ENCODE data around the gene RARB. TPM values are rescaled to one million over a fixed set of nuclear protein-coding genes. Genes with fewer than 3 reads are reported as not detected.

RARB gene
- total RNA-seq, 2 donors from 2014 or later: not detected

DNA sequence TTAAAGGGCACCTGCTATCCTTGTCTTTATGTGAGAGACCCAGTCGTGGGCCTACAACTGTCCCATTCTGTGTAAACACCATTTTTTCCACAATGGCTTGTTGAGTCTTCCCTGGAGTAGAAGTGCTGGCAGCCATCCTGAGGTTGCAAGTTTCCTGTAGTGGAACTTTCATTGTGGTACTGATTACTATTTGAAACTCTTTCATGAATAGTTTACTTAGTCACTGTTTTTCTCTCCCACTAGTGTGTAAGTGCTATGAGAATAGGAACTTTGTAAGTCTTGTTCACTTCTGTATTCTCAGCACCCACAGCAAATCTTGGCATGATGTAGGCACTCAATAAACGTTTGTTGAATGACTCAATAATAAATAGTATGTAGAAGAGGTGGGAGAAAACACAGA, 48.6 kb downstream of the RARB start:
- Mint-ChIP-seq H3K27ac (no peak overlapping the region), H3K36me3 (no peaks in the 10 kb centered on the region), H3K9me3 (no peaks in the 10 kb centered on the region)
- no peak for DNase-seq (ENCODE audit: low spot score in 2 of 2)
- ATAC-seq: no peak

DNA sequence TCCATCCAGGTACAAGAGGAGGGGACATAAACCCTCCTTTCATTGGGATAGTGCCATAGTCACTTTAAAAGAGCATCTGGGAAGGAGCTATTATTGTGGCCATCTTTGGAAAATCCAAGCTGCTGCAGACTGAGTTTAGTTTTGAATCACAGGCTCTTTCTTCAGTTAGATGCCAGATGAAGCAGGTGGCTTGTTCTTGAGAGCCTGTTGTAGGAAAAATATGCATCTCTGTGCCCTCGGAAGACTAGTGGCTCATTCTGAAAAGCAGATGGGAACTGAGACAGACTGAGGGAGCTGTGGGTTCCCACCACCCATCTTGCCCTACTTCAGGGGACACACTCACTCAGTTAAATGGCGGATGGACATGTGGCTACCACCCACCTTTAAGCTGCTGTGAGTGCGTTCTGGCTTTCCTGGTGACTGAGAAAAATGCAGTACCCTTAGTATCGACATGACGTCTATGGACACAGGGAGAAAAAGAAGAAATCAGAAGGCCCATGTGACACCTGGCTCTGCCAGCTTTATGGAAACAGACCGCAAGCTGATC, 50.2 kb downstream of the RARB start:
- Mint-ChIP-seq H3K27ac (no peak overlapping the region), H3K36me3 (no peaks in the 10 kb centered on the region), H3K9me3 (no peaks in the 10 kb centered on the region)
- no peak for ATAC-seq
- no peak for DNase-seq (ENCODE audit: low spot score in 2 of 2)

DNA sequence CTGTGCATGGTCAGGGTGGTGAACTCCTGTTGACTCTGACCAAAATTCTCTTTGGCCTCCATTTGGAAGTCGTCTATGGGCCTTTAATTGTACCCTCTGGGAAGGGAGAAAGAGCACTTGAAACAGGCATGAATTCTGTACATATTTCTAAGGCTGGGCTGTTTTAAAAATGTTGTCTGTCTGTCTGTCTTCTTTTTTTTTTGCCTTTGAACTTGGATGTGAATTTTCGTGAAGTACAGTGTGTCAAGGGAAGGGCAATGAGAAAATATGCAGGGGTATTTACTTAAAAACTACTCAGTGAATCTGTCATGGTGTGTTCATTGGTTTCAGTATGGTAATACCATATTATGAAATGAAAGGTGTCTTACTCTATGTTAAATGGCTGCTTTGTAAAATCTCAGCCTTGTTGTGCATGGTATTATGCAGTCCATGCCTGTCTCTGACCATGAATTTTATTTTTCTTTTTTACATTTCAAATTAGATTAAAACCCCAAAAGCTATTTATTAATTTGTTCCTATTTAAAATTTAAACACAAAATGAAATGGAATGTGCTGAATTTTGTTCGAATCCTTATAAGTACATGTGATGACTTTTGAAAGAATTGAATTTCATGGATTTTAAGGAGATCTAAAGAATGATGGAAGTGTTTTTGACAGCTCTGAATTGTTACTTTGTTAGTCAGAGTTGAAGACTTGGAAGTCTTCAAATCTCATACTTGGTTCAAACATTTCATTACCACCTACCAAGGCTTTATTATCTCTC, 51.1 kb downstream of the RARB start:
- no peaks in the 10 kb centered on the region for H3K36me3 Mint-ChIP-seq
- H3K27ac Mint-ChIP-seq: no peak overlapping the region
- no peaks in the 10 kb centered on the region for H3K9me3 Mint-ChIP-seq
- no peak for ATAC-seq
- DNase-seq (ENCODE audit: low spot score in 2 of 2): no peak

DNA sequence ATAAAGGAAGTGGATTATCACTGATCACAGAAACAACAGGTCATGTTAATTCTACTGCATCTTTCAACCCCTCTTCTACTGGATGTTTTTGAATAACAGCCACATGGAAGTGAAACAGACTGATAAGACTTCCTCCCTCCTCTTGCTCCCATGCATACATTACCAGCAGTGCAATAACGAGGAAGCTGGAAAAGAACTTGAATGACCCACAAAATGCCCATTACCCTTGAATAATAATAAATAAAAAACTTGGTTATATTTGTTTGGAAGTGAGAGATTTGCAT, 51.6 kb downstream of the RARB start:
- ATAC-seq (no peak), DNase-seq (ENCODE audit: low spot score in 2 of 2) (no peak)
- Mint-ChIP-seq H3K27ac (no peak overlapping the region), H3K36me3 (no peaks in the 10 kb centered on the region), H3K9me3 (no peaks in the 10 kb centered on the region)

DNA sequence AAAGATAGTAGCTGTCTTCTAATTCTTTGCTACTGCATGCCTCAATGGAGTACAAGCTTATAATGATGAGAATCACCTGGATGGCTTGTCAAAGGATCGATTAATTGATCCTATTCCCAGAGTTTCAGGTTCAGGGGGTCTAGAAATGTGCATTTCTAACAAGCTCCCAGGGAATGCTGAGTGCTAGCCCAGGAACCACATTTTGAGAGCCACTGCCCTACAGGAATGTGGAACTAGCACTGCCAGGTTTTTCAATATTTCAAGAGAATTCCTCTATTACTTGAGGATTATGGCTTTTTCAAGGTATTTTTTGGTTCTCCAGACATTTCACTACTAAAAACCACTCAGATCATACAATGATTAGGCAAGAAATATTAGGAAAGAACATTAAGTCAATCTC, 52.7 kb downstream of the RARB start:
- no peak for ATAC-seq
- H3K9me3 Mint-ChIP-seq: no peaks in the 10 kb centered on the region
- DNase-seq (ENCODE audit: low spot score in 2 of 2): no peak
- no peaks in the 10 kb centered on the region for H3K36me3 Mint-ChIP-seq
- H3K27ac Mint-ChIP-seq: no peak overlapping the region

DNA sequence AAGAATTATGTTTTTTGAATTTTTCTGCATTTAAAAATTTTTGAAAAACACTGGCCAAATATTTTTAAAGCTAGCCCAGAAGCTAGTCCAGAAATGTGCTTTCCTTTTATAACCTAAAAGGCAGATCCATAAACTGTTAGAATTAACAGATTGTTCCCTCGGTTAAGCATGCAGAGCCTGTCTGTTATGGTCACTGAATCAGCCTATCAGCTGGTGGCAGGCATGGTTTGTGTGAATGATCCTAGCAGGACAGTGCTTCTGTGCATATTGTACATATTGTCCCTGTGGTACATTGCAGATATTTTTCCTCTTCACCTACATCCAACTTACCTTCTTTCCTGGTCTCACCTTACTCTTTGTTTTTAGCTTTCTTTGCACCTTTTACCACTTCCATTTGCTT, 53.3 kb downstream of the RARB start:
- H3K36me3 Mint-ChIP-seq: no peaks in the 10 kb centered on the region
- ATAC-seq (no peak), DNase-seq (ENCODE audit: low spot score in 2 of 2) (no peak)
- no peaks in the 10 kb centered on the region for H3K9me3 Mint-ChIP-seq
- H3K27ac Mint-ChIP-seq: no peak overlapping the region

DNA sequence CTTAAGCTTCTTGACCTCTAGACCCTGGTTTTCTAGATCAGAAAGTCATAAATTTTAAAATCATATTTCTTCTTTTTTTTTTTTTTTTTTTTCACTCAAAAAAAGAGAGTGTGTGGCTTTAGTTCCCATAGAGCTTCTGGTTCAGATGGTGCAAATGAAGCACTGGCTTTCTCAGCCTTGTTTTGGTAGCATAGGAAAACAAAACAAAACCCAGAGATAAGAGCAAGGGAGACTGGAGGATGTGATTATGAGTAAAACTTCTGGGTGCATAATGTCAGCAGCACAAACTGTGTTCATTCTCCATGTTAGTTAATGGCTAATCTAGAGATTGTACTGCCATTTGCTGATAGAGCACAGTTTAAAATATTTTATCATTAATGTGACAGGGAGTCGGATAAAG, 55.4 kb downstream of the RARB start:
- Mint-ChIP-seq H3K27ac (no peak overlapping the region), H3K9me3 (no peaks in the 10 kb centered on the region), H3K36me3 (no peaks in the 10 kb centered on the region)
- DNase-seq (ENCODE audit: low spot score in 2 of 2): no peak
- no peak for ATAC-seq

DNA sequence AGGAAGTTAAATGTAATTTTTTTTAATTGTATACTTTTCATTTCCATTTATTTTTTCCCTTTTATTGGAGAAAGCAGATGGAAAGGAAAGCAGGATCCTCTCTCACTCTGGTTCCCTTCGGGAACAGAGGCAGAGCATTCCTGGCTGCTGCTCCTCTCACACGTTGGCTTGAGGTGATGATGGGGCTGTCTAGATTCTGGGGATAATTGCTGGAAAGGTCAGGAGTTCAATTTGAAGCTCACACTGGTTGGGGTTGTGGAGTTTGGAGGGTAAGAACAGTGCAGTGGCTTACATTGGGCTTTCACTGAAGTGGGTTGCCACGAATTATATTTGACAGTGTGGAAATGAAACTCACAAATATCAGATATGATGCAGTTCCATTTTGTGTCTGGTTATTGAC, 57.6 kb downstream of the RARB start:
- Mint-ChIP-seq H3K36me3 (no peaks in the 10 kb centered on the region), H3K9me3 (no peaks in the 10 kb centered on the region), H3K27ac (no peak overlapping the region)
- ATAC-seq: no peak
- DNase-seq (ENCODE audit: low spot score in 2 of 2): no peak

DNA sequence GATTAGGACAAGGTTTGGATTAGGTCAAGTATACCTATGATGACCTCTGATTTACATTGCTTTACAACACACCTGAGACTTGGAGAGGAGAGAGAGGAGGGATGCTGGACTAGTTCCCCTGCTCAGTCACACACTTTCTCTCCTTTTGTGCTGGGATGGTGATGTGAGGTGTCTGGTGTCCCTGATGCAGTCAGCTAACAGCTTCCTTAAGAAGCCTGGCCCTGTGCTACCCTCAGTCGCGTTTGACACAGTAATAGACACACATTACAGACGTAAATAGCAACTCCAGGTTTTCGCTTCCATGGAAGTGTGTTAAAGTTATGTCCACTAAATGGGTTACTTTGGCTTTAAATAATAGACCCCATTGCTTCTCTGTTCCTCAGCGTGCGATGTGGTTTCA, 58.9 kb downstream of the RARB start:
- no peak for DNase-seq (ENCODE audit: low spot score in 2 of 2)
- ATAC-seq: no peak
- Mint-ChIP-seq H3K27ac (no peak overlapping the region), H3K9me3 (no peaks in the 10 kb centered on the region), H3K36me3 (no peaks in the 10 kb centered on the region)

DNA sequence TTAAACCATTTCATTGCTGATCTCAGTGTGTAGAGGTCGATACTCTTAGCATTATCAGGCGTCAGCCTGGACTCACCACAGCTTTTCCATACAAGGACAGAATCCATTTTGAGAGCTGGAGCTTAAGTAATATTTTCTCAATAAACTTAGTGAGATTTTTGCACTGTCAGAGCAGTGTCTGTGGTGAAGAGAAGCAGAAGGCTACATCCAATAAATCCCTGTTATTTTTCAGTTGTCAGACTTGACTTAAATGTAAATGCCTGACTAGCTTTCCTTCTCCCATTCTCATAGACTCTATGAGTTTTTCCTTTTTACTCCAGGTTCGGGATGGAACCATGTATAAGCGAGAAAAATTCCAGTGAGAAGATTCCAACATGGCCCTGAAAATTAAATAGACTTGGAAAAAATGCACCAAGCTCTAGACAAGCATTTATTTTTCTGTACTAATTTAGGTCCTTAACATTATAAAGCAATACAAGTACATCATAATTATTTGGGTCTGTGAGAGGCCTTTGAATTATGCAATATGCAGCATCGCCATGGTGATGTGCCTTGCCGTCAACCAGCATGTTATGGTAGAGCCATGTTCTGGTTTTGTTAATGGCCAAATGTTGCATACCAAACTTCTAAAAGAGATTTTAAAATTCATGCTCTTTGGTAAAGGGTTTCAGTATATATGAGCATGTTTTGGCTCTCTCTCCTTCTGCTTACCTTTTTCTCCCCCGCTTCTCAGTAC, 62.0 kb downstream of the RARB start:
- peaks cover 16 to 21% of the 10 kb centered on the region in 2 donors for H3K9me3 Mint-ChIP-seq
- ATAC-seq: no peak

DNA sequence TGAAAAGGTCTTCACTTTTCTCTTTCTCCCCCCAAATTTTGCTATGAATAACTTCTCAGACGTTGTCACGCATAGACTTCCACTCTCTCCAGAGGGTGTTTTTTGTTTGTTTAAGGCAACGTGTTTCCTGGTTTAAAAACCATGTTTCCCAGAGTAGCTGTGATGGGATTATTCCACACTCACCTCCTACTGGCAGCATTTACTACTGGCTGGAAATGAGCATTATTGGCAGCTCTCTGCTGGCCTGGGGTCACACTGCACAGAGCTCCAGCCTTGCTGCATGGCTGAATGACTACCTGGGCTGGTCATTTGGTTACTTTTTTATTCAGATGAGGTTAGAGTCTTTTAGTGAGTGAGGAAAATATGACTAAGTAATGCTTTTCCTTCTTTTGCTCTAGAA, 65.2 kb downstream of the RARB start:
- peaks cover 11 to 28% of the 10 kb centered on the region in 2 donors for H3K36me3 Mint-ChIP-seq
- ATAC-seq (no peak), DNase-seq (ENCODE audit: low spot score in 2 of 2) (no peak)
- H3K9me3 Mint-ChIP-seq: peaks cover 29 to 30% of the 10 kb centered on the region in 2 donors
- H3K27ac Mint-ChIP-seq: no peak overlapping the region

More for the DNA sequence above, 62.0 kb downstream of the RARB start:
- no peak for DNase-seq (ENCODE audit: low spot score in 2 of 2)
- no peak overlapping the region for H3K27ac Mint-ChIP-seq
- H3K36me3 Mint-ChIP-seq: peaks cover 11 to 20% of the 10 kb centered on the region in 2 donors

DNA sequence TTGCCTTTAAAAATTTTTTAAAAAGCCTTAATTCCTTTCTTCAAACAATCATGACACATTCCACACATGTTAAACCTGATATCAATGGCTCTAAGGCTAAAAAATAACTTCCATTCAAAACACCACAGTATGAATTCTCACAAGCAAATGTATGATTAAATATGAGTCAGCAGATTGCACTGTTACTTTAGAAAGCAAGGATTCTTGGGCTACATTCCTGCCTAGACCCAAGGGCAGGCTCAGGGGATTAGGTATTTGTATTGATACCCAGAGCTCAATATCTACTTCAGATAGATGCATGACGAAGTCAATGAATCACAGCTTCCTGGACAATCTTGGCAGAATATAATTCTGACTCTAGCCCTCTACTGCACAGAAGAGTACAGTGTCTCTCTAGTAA, 65.7 kb downstream of the RARB start:
- H3K36me3 Mint-ChIP-seq: peaks cover 11 to 28% of the 10 kb centered on the region in 2 donors
- ATAC-seq: no peak
- peaks cover 29 to 30% of the 10 kb centered on the region in 2 donors for H3K9me3 Mint-ChIP-seq
- no peak for DNase-seq (ENCODE audit: low spot score in 2 of 2)
- H3K27ac Mint-ChIP-seq: no peak overlapping the region

DNA sequence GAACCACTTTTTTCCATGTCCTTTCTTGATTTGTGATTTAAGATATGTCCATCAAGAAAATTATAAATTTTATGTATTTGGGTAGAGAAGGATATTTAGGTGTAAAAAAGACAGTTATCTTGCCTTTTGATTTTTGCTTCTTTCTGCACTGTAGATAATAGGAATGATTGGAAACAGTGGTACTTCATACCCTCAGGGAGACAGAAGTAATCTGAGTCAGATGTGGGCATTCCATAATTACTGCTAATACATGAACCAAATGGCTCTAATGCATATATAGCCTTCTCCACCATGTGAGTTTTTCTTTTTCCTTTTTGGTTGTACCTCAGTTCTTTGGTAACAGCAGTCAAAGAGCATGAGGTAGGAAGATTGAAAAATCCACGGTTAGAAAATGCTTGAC, 67.2 kb downstream of the RARB start:
- Mint-ChIP-seq H3K27ac (no peak overlapping the region), H3K9me3 (peaks cover 29 to 30% of the 10 kb centered on the region in 2 donors), H3K36me3 (peaks cover 11 to 28% of the 10 kb centered on the region in 2 donors)
- DNase-seq (ENCODE audit: low spot score in 2 of 2): no peak
- no peak for ATAC-seq

DNA sequence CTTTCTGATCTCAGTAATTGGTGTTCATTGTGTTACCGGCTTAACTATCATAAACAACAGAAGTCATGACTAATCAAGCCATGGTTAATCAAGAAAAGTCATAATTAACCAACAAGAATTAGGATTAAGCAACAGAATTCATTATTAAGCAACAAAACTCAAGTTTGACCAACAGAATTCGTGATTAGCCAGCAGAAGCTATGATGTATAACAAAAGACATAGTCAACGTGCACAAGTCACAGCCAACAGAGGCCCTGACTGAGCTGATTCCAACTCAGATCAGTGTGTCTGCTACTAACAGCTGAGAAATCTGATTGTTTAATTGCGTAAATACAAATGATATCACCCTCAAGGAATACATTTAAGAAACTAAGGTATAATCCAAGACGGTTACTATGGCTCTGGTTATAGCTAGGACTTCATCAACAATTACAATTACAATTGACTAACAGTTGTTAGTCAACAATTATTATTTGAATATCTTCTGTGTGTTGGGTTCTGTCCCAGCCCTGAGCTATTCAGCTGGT, 67.7 kb downstream of the RARB start:
- no peak for DNase-seq (ENCODE audit: low spot score in 2 of 2)
- H3K27ac Mint-ChIP-seq: no peak overlapping the region
- no peak for ATAC-seq
- peaks cover 29 to 30% of the 10 kb centered on the region in 2 donors for H3K9me3 Mint-ChIP-seq
- H3K36me3 Mint-ChIP-seq: peaks cover 11 to 28% of the 10 kb centered on the region in 2 donors

DNA sequence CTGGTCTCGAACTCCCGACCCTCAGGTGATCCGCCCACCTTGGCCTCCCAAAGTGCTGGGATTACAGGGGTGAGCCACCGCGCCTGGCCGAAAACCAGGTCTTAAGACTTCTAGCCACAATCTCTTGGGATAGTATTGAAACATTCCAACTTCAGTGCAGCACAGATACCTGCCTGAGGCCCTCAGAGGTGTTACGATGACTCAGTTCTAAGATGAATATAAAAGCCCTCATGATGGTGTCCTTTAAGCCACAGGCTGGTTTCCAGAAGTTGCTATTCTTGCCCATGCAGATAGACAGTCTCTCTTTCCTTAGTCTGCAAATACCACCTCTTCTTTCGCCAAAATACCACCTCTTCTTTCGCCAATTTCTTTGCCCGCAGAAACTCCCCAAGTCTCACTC, 69.0 kb downstream of the RARB start:
- Mint-ChIP-seq H3K27ac (no peak overlapping the region), H3K9me3 (peaks cover 28 to 30% of the 10 kb centered on the region in 2 donors), H3K36me3 (peaks cover 11 to 28% of the 10 kb centered on the region in 2 donors)
- no peak for ATAC-seq
- DNase-seq (ENCODE audit: low spot score in 2 of 2): no peak

DNA sequence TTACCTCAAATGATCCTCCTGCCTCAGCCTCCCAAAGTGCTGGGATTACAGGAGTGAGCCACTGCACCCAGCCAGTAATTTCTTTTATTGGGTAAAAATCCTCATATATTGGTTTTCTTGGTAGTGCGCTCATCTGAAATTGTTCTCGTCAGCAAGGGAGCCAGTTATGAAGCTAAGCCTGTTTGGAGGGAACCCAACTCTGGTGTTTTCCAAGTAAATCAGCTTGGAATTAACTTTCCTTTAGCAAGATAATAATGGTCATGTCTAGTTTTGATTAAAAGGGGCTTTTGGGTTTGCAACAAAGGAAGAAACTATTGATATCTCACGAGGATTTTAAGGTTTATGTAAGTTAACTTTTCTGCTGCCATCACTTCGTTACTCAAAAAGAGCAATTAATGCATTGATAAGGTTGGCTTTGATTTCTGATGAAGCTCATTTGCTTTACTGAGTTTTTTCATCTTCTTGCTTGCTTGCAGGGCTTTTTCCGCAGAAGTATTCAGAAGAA, 72.7 kb downstream of the RARB start:
- DNase-seq (ENCODE audit: low spot score in 2 of 2): no peak
- no peak overlapping the region for H3K27ac Mint-ChIP-seq

DNA sequence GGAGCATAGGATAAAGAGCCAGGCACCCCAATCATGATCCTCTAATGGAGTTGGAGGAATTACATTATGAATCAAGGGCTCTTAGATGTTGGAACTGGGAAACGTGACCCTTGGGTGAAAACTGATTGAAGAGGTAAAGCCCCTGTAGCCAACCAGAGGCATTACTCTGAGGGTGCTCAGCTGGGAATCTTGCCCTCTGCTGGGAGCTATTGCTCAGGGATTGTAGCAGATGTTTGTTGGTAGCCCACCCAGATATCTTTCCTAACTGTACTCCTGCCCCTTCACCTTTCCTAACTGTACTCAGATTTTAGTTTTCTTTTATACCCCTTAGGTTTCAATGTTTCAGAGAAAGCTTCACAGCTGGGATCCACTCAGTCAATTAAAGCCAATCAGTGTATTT, 74.2 kb downstream of the RARB start:
- ATAC-seq: no peak
- H3K27ac Mint-ChIP-seq: no peak overlapping the region

More for the DNA sequence above, 72.7 kb downstream of the RARB start:
- peaks cover 0 to 8% of the 10 kb centered on the region in 2 donors for H3K36me3 Mint-ChIP-seq
- peaks cover 7 to 8% of the 10 kb centered on the region in 2 donors for H3K9me3 Mint-ChIP-seq
- no peak for ATAC-seq

More for the DNA sequence above, 74.2 kb downstream of the RARB start:
- peaks cover 0 to 7% of the 10 kb centered on the region in 2 donors for H3K36me3 Mint-ChIP-seq
- peaks cover 6% of the 10 kb centered on the region in 2 donors for H3K9me3 Mint-ChIP-seq
- DNase-seq (ENCODE audit: low spot score in 2 of 2): no peak
